ENCODE results near the gene CASZ1.

Gene CASZ1

GRCh38 chr1:10734962-10735544 is 61.4 kb downstream of the CASZ1 start:
- peak; percentile 50 to 60 for DNase-seq (ENCODE audit: low spot score in 2 of 2)
- Histone ChIP-seq H3K27me3 (ENCODE audit: low read depth) (no peaks in the 10 kb centered on the region), H3K4me1 (peaks cover 13% of the 10 kb centered on the region), H3K4me3 (no peak overlapping the region), H3K9me3 (no peaks in the 10 kb centered on the region), H3K36me3 (replicated peaks) (no peaks in the 10 kb centered on the region)
- in situ Hi-C loops (cut with MboI; ENCODE audit: low sequenced_read_pairs) = no loop called here

DNA sequence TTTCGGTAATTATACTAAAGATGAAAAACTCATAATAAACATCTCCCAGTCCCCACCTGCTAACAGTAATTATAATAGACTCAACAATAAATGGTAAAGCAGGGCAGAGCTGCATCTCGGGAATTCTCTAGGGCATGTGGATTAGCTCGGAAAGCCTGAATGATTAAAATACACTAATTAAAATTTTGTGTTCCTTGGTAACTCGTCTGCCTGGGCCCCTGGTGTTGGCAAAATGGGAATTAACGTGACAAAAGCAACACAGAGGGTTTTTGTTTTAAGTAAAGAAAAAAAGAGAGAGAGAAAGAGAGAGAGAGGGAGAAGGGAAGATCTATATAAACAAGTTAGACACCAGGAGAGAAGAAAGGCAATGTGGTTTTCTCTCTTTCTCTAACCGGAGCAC is 62.1 kb downstream of the CASZ1 start:
- H3K27me3 ChIP-seq (ENCODE audit: low read depth) = no peaks in the 10 kb centered on the region
- in situ Hi-C loops (cut with MboI; ENCODE audit: low sequenced_read_pairs) = no loop called here
- DNase-seq (ENCODE audit: low spot score in 2 of 2) = no peak
- H3K9me3 ChIP-seq = no peaks in the 10 kb centered on the region
- H3K4me3 ChIP-seq = no peak overlapping the region
- H3K36me3 ChIP-seq (replicated peaks) = no peaks in the 10 kb centered on the region
- peaks cover 13% of the 10 kb centered on the region for H3K4me1 ChIP-seq

GRCh38 chr1:10733474-10734366 is 62.7 kb downstream of the CASZ1 start:
- Histone ChIP-seq H3K36me3 (replicated peaks) (no peaks in the 10 kb centered on the region), H3K9me3 (no peaks in the 10 kb centered on the region), H3K4me3 (no peak overlapping the region), H3K4me1 (peaks cover 13% of the 10 kb centered on the region), H3K27me3 (ENCODE audit: low read depth) (no peaks in the 10 kb centered on the region)
- peak in 1 of 2 experiments; percentile 41 for DNase-seq (ENCODE audit: low spot score in 2 of 2)
- in situ Hi-C loops (cut with MboI; ENCODE audit: low sequenced_read_pairs) = no loop called here

DNA sequence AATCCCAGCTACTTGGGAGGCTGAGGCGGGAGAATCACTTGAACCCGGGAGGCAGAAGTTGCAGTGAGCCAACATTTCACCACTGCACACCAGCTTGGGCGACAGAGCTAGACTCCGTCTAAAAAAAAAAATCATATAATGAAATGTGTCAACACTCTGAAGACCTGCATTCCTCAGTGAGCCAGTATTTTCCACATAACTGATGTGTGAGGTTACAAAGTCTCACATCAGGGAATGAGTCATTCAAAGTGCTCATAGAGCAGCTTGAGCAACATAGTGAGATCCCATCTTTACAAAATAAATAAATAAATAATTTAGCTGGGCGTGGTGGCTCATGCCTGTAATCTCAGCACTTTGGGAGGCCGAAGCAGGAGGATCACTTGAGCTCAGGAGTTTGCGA is 65.5 kb downstream of the CASZ1 start:
- H3K36me3 ChIP-seq (replicated peaks) = no peaks in the 10 kb centered on the region
- DNase-seq (ENCODE audit: low spot score in 2 of 2) = no peak
- in situ Hi-C loops (cut with MboI; ENCODE audit: low sequenced_read_pairs) = no loop called here
- H3K9me3 ChIP-seq = no peaks in the 10 kb centered on the region
- no peak overlapping the region for H3K4me3 ChIP-seq
- H3K27me3 ChIP-seq (ENCODE audit: low read depth) = no peaks in the 10 kb centered on the region
- H3K4me1 ChIP-seq = peaks cover 13% of the 10 kb centered on the region

- DNase-seq (ENCODE audit: low spot score in 2 of 2) = peak in 1 of 2 experiments; percentile 23
- no peaks in the 10 kb centered on the region for H3K27me3 ChIP-seq (ENCODE audit: low read depth)
- no peaks in the 10 kb centered on the region for H3K4me1 ChIP-seq
- H3K36me3 ChIP-seq (replicated peaks) = no peaks in the 10 kb centered on the region
- no peaks in the 10 kb centered on the region for H3K9me3 ChIP-seq
- H3K4me3 ChIP-seq = no peak overlapping the region
- in situ Hi-C loops (cut with MboI; ENCODE audit: low sequenced_read_pairs) = no loop called here
Measured at GRCh38 chr1:10728595-10729410, 67.6 kb downstream of the CASZ1 start.

DNA sequence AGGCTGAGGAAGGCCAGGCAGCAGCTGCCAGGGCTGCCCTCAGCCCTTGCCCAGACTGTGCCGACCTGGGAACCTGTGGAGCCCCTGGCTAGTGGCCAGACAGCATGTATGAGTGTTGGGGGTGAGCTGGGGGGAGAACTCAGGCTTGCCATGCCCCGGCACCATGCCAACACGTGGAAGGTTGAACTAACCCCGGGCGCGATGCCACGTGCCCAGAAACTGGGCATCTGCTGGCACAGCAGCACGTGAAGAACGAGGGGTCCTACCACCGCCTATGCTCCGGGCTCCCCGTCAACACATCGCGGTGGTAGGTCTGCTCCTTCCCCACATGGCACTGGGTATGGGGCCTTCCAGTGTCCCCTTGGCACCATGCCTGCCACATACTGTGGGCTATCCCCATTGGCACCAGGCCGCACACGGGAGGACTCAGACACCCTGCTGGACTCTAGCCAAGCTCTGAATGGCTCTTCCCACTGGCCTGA is 68.7 kb downstream of the CASZ1 start:
- Histone ChIP-seq H3K4me3 (no peak overlapping the region), H3K27me3 (ENCODE audit: low read depth) (no peaks in the 10 kb centered on the region), H3K4me1 (no peaks in the 10 kb centered on the region), H3K9me3 (no peaks in the 10 kb centered on the region), H3K36me3 (replicated peaks) (no peaks in the 10 kb centered on the region)
- in situ Hi-C loops (cut with MboI; ENCODE audit: low sequenced_read_pairs) = no loop called here
- no peak for DNase-seq (ENCODE audit: low spot score in 2 of 2)

DNA sequence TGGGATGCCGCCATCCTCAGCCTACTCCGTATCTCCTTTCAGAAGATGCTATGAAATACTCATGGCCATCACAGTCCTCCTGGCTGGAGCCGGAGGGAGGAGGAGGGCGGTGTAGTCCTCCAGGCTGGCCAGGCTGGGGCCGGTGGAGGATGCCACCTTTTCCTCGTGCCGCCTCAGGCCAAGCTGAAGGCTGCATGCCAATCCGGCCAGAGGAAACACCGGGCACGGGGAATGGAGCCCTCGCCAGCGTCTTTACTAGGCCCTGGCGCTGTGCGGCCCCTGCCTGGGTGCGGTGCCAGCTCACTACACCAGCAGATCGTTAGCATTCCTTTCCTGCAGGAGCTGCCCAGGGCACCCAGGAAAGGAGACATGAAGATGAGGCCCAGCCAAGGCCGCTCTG is 70.1 kb downstream of the CASZ1 start:
- Histone ChIP-seq H3K9me3 (no peaks in the 10 kb centered on the region), H3K27me3 (ENCODE audit: low read depth) (no peaks in the 10 kb centered on the region), H3K36me3 (replicated peaks) (no peaks in the 10 kb centered on the region), H3K4me3 (no peak overlapping the region), H3K4me1 (peaks cover 2% of the 10 kb centered on the region)
- in situ Hi-C loops (cut with MboI; ENCODE audit: low sequenced_read_pairs) = no loop called here
- no peak for DNase-seq (ENCODE audit: low spot score in 2 of 2)

DNA sequence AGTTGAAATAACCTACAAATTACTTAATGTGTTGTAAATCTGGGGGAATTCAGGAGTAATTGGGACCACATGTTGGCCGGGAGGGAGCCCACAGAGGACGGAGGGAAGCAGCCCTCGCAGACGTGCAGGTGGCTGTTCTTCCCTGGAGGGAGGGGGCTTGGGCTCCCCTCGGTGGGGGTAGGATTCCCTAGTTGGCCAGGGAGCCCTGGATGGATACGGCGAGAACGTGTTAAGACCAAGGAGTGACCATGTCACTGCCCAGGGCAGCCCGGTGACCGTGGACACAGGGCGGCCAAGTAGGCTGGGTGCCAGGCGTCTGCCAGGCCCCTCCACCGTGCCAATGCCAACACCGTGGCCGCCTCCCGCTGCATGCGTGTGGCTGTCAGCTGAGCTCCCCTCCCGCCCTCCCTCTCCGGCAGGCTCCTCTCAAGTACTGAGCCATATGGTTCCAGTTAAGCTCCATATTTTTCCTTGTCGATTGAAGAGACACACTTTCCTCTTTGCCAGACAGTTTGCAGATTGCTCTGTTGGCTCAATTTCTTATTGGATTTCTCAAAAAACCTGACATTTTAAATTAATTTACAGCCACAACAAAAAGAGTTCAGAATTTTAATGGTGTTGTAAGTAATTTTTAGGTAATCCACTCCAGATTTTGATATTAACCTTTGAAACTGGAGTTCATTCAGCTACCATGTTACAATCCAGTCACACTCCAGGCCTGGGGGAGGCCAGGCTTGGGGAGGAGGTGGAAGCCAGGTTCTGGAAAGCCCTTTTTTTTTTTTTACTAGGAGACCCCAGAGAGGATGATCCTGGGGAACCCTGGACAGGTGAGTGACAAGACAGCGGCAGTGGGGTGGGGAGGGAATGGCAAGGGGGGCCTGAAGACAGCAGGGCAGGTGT is 71.2 kb downstream of the CASZ1 start:
- in situ Hi-C loops (cut with MboI; ENCODE audit: low sequenced_read_pairs) = no loop called here
- peaks cover 7% of the 10 kb centered on the region for H3K4me1 ChIP-seq
- H3K27me3 ChIP-seq (ENCODE audit: low read depth) = no peaks in the 10 kb centered on the region
- no peaks in the 10 kb centered on the region for H3K36me3 ChIP-seq (replicated peaks)
- no peak for DNase-seq (ENCODE audit: low spot score in 2 of 2)
- H3K9me3 ChIP-seq = no peaks in the 10 kb centered on the region
- no peak overlapping the region for H3K4me3 ChIP-seq

DNA sequence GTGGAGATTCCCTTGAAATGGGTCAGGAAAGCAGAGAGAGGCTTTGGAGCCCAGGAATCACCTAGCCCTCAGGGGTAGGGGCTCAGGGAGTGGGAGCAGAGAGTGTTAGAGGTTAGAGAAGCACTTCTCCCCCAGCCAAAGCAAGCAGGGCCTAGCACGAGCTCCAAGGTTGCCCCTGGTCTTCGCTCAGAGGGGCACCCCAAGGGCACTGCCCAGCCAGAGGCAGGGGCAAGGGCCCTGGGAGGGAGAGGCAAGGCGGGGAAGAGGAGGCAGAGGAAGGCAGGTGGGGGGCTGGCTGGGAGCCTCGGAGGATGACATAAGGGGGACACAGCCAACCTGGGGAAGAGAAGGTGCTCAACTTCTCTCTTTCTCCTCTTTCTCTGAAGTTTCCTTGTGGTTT is 71.9 kb downstream of the CASZ1 start:
- Histone ChIP-seq H3K9me3 (no peaks in the 10 kb centered on the region), H3K4me3 (no peak overlapping the region), H3K36me3 (replicated peaks) (no peaks in the 10 kb centered on the region), H3K4me1 (peaks cover 7% of the 10 kb centered on the region), H3K27me3 (ENCODE audit: low read depth) (no peaks in the 10 kb centered on the region)
- no peak for DNase-seq (ENCODE audit: low spot score in 2 of 2)
- in situ Hi-C loops (cut with MboI; ENCODE audit: low sequenced_read_pairs) = no loop called here

DNA sequence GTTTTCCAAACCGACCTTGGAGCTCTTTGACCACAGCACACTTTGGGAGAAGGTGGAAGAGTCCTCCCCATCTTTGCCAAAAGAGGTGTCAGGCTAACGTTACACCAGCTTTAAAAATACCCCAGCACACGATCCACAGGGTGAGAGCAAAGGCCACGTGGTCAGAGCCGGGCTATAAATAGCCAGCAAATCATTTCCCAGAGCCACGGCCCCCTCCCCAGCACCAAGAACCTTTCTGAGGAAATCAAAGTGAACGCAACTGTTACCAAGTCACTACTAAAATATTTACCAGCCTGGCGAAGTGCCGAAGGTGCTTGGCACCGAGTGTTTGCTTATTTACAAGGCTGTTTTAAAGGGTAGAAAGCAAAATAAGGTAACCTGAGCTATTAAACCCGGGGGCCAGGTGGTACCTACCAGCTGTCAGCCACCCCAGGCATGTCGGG is 72.4 kb downstream of the CASZ1 start:
- no peaks in the 10 kb centered on the region for H3K27me3 ChIP-seq (ENCODE audit: low read depth)
- H3K4me1 ChIP-seq = peaks cover 7% of the 10 kb centered on the region
- H3K9me3 ChIP-seq = no peaks in the 10 kb centered on the region
- no peak for DNase-seq (ENCODE audit: low spot score in 2 of 2)
- in situ Hi-C loops (cut with MboI; ENCODE audit: low sequenced_read_pairs) = no loop called here
- no peaks in the 10 kb centered on the region for H3K36me3 ChIP-seq (replicated peaks)
- H3K4me3 ChIP-seq = no peak overlapping the region

DNA sequence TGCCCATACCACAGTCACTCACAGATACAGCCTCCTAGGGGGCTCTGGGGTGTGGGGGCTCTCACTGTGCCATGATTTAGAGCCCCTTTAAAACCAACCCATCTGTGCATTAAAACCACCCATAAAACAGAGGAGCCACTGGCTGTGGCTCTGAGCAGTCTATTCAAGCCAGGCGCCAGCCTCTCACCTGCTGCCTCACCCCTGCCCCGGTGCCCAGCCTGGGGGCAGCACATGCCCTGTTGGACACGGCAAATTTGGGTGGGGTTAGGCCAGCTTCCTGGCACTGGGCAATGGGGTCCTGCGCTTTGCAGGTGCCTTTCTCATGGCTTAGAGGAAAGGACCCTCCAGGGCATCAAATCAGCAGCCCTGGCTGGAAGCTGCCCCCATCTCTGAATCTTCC is 73.1 kb downstream of the CASZ1 start:
- no peak for DNase-seq (ENCODE audit: low spot score in 2 of 2)
- H3K4me3 ChIP-seq = no peak overlapping the region
- no peaks in the 10 kb centered on the region for H3K36me3 ChIP-seq (replicated peaks)
- in situ Hi-C loops (cut with MboI; ENCODE audit: low sequenced_read_pairs) = no loop called here
- peaks cover 7% of the 10 kb centered on the region for H3K4me1 ChIP-seq
- no peaks in the 10 kb centered on the region for H3K27me3 ChIP-seq (ENCODE audit: low read depth)
- H3K9me3 ChIP-seq = no peaks in the 10 kb centered on the region

DNA sequence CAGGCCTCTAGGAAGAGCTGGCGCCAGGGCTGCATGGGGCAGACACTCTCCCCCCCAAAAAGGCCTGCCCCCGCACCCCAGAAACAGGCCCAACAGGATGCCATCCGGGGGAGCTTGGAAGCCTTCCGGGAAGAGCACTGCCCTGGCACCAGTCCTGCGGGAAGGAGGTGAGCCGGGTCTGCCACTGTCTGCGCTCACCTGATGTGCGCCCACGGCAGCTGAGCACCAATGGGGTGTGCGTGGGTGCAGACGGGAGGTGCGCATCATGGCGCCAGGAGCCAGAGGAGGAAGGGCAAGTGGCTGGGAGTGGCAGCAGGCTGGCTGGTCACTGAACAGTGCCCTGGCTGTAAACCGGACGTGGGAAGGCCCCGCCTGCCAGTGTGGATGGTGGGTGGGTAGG is 73.6 kb downstream of the CASZ1 start:
- in situ Hi-C loops (cut with MboI; ENCODE audit: low sequenced_read_pairs) = no loop called here
- Histone ChIP-seq H3K9me3 (no peaks in the 10 kb centered on the region), H3K4me3 (no peak overlapping the region), H3K36me3 (replicated peaks) (no peaks in the 10 kb centered on the region), H3K27me3 (ENCODE audit: low read depth) (no peaks in the 10 kb centered on the region), H3K4me1 (peaks cover 7% of the 10 kb centered on the region)
- DNase-seq (ENCODE audit: low spot score in 2 of 2) = no peak

All from HAP-1 (cell line).